Suprapubic skin (tissue), 4 donors: ENCODE results near the gene ZNF804B. TPM values are rescaled to one million over a fixed set of nuclear protein-coding genes. Genes with fewer than 3 reads are reported as not detected.
A peak's percentile ranks its signal among the peaks of the same experiment; 100 is the strongest.

Experiments
- DNase-seq, 2 donors: peaks; one replicate each; pipeline ENCODE4 v3.0.0-alpha.2; 2019; ENCODE audit warnings: low spot score in 2 of 2
- H3K27ac ChIP-seq: fragments of 200-600 bp; sonication (generic); one replicate; pipeline ENCODE4 v1.5.1; 2019
- H3K27me3 ChIP-seq: fragments of 200-600 bp; sonication (generic); one replicate; pipeline ENCODE4 v1.5.1; 2019
- H3K36me3 ChIP-seq: fragments of 200-600 bp; sonication (generic); one replicate; pipeline ENCODE4 v1.5.1; 2019
- H3K4me1 ChIP-seq: fragments of 200-600 bp; sonication (generic); one replicate; pipeline ENCODE4 v1.5.1; 2019
- H3K4me3 ChIP-seq: fragments of 200-600 bp; sonication (generic); one replicate; pipeline ENCODE4 v1.5.1; 2019; ENCODE audit warnings: mild to moderate bottlenecking
- H3K9me3 ChIP-seq: fragments of 200-600 bp; sonication (generic); one replicate; pipeline ENCODE4 v1.5.1; 2019
- CTCF ChIP-seq, 2 donors: fragments of 200-600 bp in 1 of 2; fragments of 450-650 bp in 1 of 2; sonication (generic) in 1 of 2; IDR thresholded peaks; one replicate each; pipeline ENCODE4 v1.5.1; 2016 to 2019; ENCODE audit warnings: antibody characterized with exemption in 2 of 2, mild to moderate bottlenecking in 1 of 2, moderate library complexity in 1 of 2
- EP300 ChIP-seq: sonication (generic); formaldehyde crosslinking; IDR thresholded peaks from one replicate; pipeline ENCODE4 v1.6.1; 2017; ENCODE audit warnings: antibody characterized with exemption
- POLR2A ChIP-seq, 2 donors: fragments of 450-650 bp; IDR thresholded peaks; one replicate each; pipeline ENCODE4 v1.6.1; 2017; ENCODE audit warnings: antibody characterized with exemption in 2 of 2, mild to moderate bottlenecking in 2 of 2, moderate library complexity in 2 of 2
- POLR2AphosphoS5 ChIP-seq, 3 donors: sonication (generic); formaldehyde crosslinking; IDR thresholded peaks; one replicate each; pipeline ENCODE4 v1.6.1; 2017; ENCODE audit warnings: antibody characterized with exemption in 3 of 3
- WGBS: methylation state at CpG from one replicate; pipeline ENCODE4 v1.1.5; 2018; 5-methylcytosine and 5-hydroxymethylcytosine counted together
- total RNA-seq, 4 donors: library from RNA; depleted of rRNA; stranded (reverse); fragments of >200 nt; gene quantifications; one replicate each; pipeline ENCODE4 v1.1.0, GENCODE V29; 2016

ZNF804B gene
- total RNA-seq, 4 donors from 2014 or later: not detected

DNA sequence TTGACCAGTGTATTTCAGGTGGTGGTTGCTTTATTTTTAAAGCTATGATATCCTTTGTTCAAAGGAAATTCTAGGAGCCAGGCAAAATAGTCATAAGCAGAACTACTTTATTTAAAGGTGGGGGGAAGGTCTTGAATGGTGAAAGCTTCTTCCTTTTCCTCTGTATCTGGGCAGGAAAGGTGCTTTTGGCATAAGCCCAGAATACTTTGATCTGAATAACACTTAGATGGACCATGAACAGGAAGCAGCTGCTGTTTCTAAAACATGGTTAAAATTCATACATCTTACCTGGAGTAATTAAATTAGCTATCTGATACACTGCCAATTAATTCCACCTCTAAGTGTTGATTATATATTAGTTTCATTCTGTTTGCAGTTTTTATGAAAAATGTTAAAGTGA, 13.3 kb downstream of the ZNF804B start:
- no peaks in the 10 kb centered on the region for H3K9me3 ChIP-seq
- TF ChIP-seq EP300 (no peak), CTCF (IDR thresholded peaks at IDR 0.05) (no peak), POLR2A (IDR thresholded peaks at IDR 0.05) (no peak), POLR2AphosphoS5 (IDR thresholded peaks at IDR 0.05) (no peak)
- DNase-seq: no peak
- H3K4me3 ChIP-seq: no peak overlapping the region
- H3K27me3 ChIP-seq: no peaks in the 10 kb centered on the region
- H3K4me1 ChIP-seq: no peaks in the 10 kb centered on the region
- no peak overlapping the region for H3K27ac ChIP-seq
- no peaks in the 10 kb centered on the region for H3K36me3 ChIP-seq

- Histone ChIP-seq H3K36me3 (no peaks in the 10 kb centered on the region), H3K9me3 (no peaks in the 10 kb centered on the region), H3K4me1 (no peaks in the 10 kb centered on the region), H3K4me3 (no peak overlapping the region), H3K27ac (no peak overlapping the region), H3K27me3 (no peaks in the 10 kb centered on the region)
- TF ChIP-seq POLR2A (IDR thresholded peaks at IDR 0.05): no peak
- no peak for TF ChIP-seq CTCF (IDR thresholded peaks at IDR 0.05)
- TF ChIP-seq EP300: no peak
- TF ChIP-seq POLR2AphosphoS5 (IDR thresholded peaks at IDR 0.05): no peak
- no peak for DNase-seq
These were observed 16.3 kb downstream of the ZNF804B start for GRCh38 chr7:88775838-88776237.

- TF ChIP-seq EP300 (no peak), CTCF (IDR thresholded peaks at IDR 0.05) (no peak), POLR2A (IDR thresholded peaks at IDR 0.05) (no peak), POLR2AphosphoS5 (IDR thresholded peaks at IDR 0.05) (no peak)
- Histone ChIP-seq H3K27me3 (no peaks in the 10 kb centered on the region), H3K27ac (no peak overlapping the region), H3K4me3 (no peak overlapping the region), H3K9me3 (no peaks in the 10 kb centered on the region), H3K4me1 (no peaks in the 10 kb centered on the region), H3K36me3 (no peaks in the 10 kb centered on the region)
- no peak for DNase-seq
- 67% methylated on average over 2 of the region's 2 CpGs for WGBS
These were observed 28.3 kb downstream of the ZNF804B start for GRCh38 chr7:88787777-88788176.

- Histone ChIP-seq H3K27ac (no peak overlapping the region), H3K27me3 (no peaks in the 10 kb centered on the region), H3K36me3 (no peaks in the 10 kb centered on the region), H3K9me3 (no peaks in the 10 kb centered on the region), H3K4me3 (no peak overlapping the region), H3K4me1 (no peaks in the 10 kb centered on the region)
- no peak for DNase-seq
- WGBS: 64% methylated on average over 2 of the region's 2 CpGs
- TF ChIP-seq EP300 (no peak), POLR2AphosphoS5 (IDR thresholded peaks at IDR 0.05) (no peak), POLR2A (IDR thresholded peaks at IDR 0.05) (no peak), CTCF (IDR thresholded peaks at IDR 0.05) (peak in 1 of 2 donors; percentile 13)
These were observed 30.1 kb downstream of the ZNF804B start for GRCh38 chr7:88789480-88790064.

GRCh38 chr7:88791891-88792290, 32.4 kb downstream of the ZNF804B start:
- H3K27me3 ChIP-seq: no peaks in the 10 kb centered on the region
- no peak for TF ChIP-seq POLR2AphosphoS5 (IDR thresholded peaks at IDR 0.05)
- no peak for TF ChIP-seq CTCF (IDR thresholded peaks at IDR 0.05)
- WGBS: 70% methylated on average over 4 of the region's 4 CpGs

More at GRCh38 chr7:88791891-88792290, 32.4 kb downstream of the ZNF804B start:
- H3K4me1 ChIP-seq: no peaks in the 10 kb centered on the region
- H3K36me3 ChIP-seq: no peaks in the 10 kb centered on the region
- no peaks in the 10 kb centered on the region for H3K9me3 ChIP-seq
- no peak overlapping the region for H3K4me3 ChIP-seq
- no peak for DNase-seq
- no peak overlapping the region for H3K27ac ChIP-seq
